ENCODE data around the gene GPRIN1. TPM values are rescaled to one million over a fixed set of nuclear protein-coding genes. Genes with fewer than 3 reads are reported as not detected.
"Not testable (repeated sequence)": the region's sequence is repeated elsewhere in the genome, so short reads cannot be mapped to it uniquely, and the experiment has no call there.

Gene GPRIN1
- total RNA-seq, 2 experiments from 2014 or later, result 2.5 to 2.6 TPM

- ChIA-PET CTCF (interaction anchor here (0.8 to 4.0 kb wide), 8 partner anchors 10 to 180 kb away, joined by 3 to 19 read pairs (median 3); partner anchors contain the start of gene CLTB), POLR2A (no interaction called here)
- H3K27ac Mint-ChIP-seq, result peak overlapping the region; percentile 66
Observed at GRCh38 chr5:176596689-176597416, 13.1 kb downstream of the GPRIN1 start.

GRCh38 chr5:176596069-176596644, 13.8 kb downstream of the GPRIN1 start:
- H3K27ac Mint-ChIP-seq, result peak overlapping the region; percentile 66
- ChIA-PET POLR2A (interaction anchor here (0.7 kb wide), 1 partner anchor 65 kb away, joined by 3 read pairs; no protein-coding TSS in a partner anchor), CTCF (interaction anchor here (0.8 to 4.0 kb wide), 10 partner anchors 11 to 179 kb away, joined by 3 to 19 read pairs (median 3); partner anchors contain the start of gene CLTB)
- peaks cover 9% of the 10 kb centered on the region for H3K4me1 Mint-ChIP-seq
- H3K27me3 Mint-ChIP-seq, result no peaks in the 10 kb centered on the region
- peak overlapping the region; percentile 64 for H3K4me3 Mint-ChIP-seq
- no peaks in the 10 kb centered on the region for H3K36me3 Mint-ChIP-seq (ENCODE audit: low read depth)
- DNase-seq, result no peak
- no peaks in the 10 kb centered on the region for H3K9me3 Mint-ChIP-seq

More at GRCh38 chr5:176596689-176597416, 13.1 kb downstream of the GPRIN1 start:
- Mint-ChIP-seq H3K4me1 (peaks cover 9% of the 10 kb centered on the region), H3K9me3 (no peaks in the 10 kb centered on the region), H3K27me3 (peaks cover 2% of the 10 kb centered on the region), H3K36me3 (ENCODE audit: low read depth) (no peaks in the 10 kb centered on the region), H3K4me3 (peak overlapping the region; percentile 64)
- peak; percentile 62 for DNase-seq

GRCh38 chr5:176595386-176595943, 14.5 kb downstream of the GPRIN1 start:
- CTCF ChIA-PET, result interaction anchor here (0.9 to 4.0 kb wide), 5 partner anchors 12 to 52 kb away, joined by 3 to 19 read pairs (median 3); no protein-coding TSS in a partner anchor
- Mint-ChIP-seq H3K36me3 (ENCODE audit: low read depth) (no peaks in the 10 kb centered on the region), H3K4me1 (peaks cover 9% of the 10 kb centered on the region), H3K27me3 (no peaks in the 10 kb centered on the region), H3K27ac (no peak overlapping the region), H3K9me3 (no peaks in the 10 kb centered on the region), H3K4me3 (no peak overlapping the region)
- POLR2A ChIA-PET, result interaction anchor here (0.7 kb wide), 1 partner anchor 64 kb away, joined by 3 read pairs; no protein-coding TSS in a partner anchor
- DNase-seq, result no peak

- H3K4me3 Mint-ChIP-seq, result no peak overlapping the region
- H3K9me3 Mint-ChIP-seq, result no peaks in the 10 kb centered on the region
- POLR2A ChIA-PET, result no interaction called here
Observed at GRCh38 chr5:176594554-176594953, 15.4 kb downstream of the GPRIN1 start.

DNA sequence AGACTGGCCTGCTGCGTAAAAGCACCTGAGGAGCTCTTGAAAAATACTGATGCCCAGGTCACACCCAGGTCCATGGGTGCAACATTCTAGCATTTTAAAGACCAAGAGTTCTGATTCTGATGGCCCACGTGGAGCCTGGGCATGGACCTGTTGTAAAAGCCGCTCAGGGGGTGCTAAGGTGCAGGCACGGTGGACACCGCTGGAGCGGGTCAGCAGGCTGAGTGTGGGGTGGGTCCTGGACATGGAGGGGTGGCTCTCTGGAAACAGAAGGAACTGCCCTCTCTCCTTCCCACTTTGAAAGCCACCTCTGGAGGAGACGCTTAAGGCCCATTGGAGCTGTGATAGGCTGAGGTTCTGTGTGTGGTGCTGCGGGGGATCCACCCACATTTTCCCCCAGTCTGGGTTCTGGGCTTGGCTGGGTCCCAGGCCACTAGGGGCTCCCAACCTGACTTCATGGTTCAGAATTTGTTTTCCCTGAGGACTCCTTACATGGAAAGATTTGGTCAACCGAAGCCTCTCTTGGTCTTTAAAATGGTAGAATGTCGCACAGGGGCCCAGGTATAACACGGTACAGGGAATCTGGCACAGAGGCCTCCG, 16.6 kb downstream of the GPRIN1 start:
- Mint-ChIP-seq H3K36me3 (ENCODE audit: low read depth) (no peaks in the 10 kb centered on the region), H3K27me3 (no peaks in the 10 kb centered on the region), H3K4me3 (no peak overlapping the region), H3K9me3 (no peaks in the 10 kb centered on the region), H3K27ac (no peak overlapping the region), H3K4me1 (peaks cover 9% of the 10 kb centered on the region)
- ChIA-PET POLR2A (no interaction called here), CTCF (no interaction called here)
- no peak for DNase-seq

More at GRCh38 chr5:176594554-176594953, 15.4 kb downstream of the GPRIN1 start:
- Mint-ChIP-seq H3K27ac (no peak overlapping the region), H3K4me1 (peaks cover 9% of the 10 kb centered on the region), H3K36me3 (ENCODE audit: low read depth) (no peaks in the 10 kb centered on the region), H3K27me3 (no peaks in the 10 kb centered on the region)
- no peak for DNase-seq
- CTCF ChIA-PET, result interaction anchor here (4.0 kb wide), 1 partner anchor 13 kb away, joined by 19 read pairs; no protein-coding TSS in a partner anchor

- POLR2A ChIA-PET, result no interaction called here
- Mint-ChIP-seq H3K27ac (no peak overlapping the region), H3K4me3 (no peak overlapping the region), H3K9me3 (peaks cover 2% of the 10 kb centered on the region), H3K36me3 (ENCODE audit: low read depth) (no peaks in the 10 kb centered on the region), H3K27me3 (no peaks in the 10 kb centered on the region), H3K4me1 (peaks cover 9% of the 10 kb centered on the region)
- DNase-seq, result no peak
- CTCF ChIA-PET, result no interaction called here
Observed at GRCh38 chr5:176592573-176592972, 17.4 kb downstream of the GPRIN1 start.

GRCh38 chr5:176591667-176592066, 18.3 kb downstream of the GPRIN1 start:
- POLR2A ChIA-PET; H3K27ac Mint-ChIP-seq; H3K9me3 Mint-ChIP-seq; H3K4me3 Mint-ChIP-seq; H3K4me1 Mint-ChIP-seq; DNase-seq; CTCF ChIA-PET; H3K27me3 Mint-ChIP-seq; H3K36me3 Mint-ChIP-seq (ENCODE audit: low read depth): not testable (repeated sequence)

DNA sequence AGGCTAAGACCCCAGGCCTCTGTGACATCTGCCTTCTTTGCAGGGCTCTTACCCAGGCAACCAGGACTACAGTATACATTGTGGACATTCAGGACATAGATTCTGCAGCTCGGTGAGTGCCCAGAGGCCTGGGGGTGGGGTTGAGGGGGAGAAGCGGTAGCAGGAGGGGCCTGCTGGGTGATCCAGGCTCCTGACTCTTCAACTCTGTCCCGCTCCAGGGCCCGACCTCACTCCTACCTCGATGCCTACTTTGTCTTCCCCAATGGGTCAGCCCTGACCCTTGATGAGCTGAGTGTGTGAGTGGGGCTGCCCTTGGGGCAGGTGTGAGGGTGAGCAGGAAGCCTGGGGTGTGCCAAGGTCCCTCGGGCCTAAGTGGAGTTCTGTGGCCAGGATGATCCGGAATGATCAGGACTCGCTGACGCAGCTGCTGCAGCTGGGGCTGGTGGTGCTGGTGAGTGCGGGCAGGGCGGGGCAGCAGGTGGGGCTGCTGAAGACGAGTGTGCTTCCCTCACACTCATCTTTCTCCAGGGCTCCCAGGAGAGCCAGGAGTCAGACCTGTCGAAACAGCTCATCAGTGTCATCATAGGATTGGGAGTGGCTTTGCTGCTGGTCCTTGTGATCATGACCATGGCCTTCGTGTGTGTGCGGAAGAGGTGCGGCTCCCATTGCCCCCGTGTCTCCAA, 19.8 kb downstream of the GPRIN1 start:
- H3K36me3 Mint-ChIP-seq (ENCODE audit: low read depth), result no peaks in the 10 kb centered on the region
- DNase-seq, result no peak
- H3K4me1 Mint-ChIP-seq, result no peaks in the 10 kb centered on the region
- H3K4me3 Mint-ChIP-seq, result no peak overlapping the region
- no peaks in the 10 kb centered on the region for H3K27me3 Mint-ChIP-seq
- CTCF ChIA-PET, result interaction anchor here (0.7 kb wide), 1 partner anchor 198 kb away, joined by 3 read pairs; no protein-coding TSS in a partner anchor
- POLR2A ChIA-PET, result no interaction called here
- H3K9me3 Mint-ChIP-seq, result peaks cover 10% of the 10 kb centered on the region
- no peak overlapping the region for H3K27ac Mint-ChIP-seq

GRCh38 chr5:176589039-176589769, 20.8 kb downstream of the GPRIN1 start:
- DNase-seq, result no peak
- H3K9me3 Mint-ChIP-seq, result peaks cover 11% of the 10 kb centered on the region
- no peaks in the 10 kb centered on the region for H3K27me3 Mint-ChIP-seq
- no peaks in the 10 kb centered on the region for H3K36me3 Mint-ChIP-seq (ENCODE audit: low read depth)
- ChIA-PET POLR2A (no interaction called here), CTCF (interaction anchor here (0.7 kb wide), 1 partner anchor 199 kb away, joined by 3 read pairs; no protein-coding TSS in a partner anchor)
- H3K4me3 Mint-ChIP-seq, result no peak overlapping the region
- H3K4me1 Mint-ChIP-seq, result no peaks in the 10 kb centered on the region
- H3K27ac Mint-ChIP-seq, result no peak overlapping the region

- ChIA-PET CTCF (interaction anchor here (0.5 to 1.5 kb wide), 2 partner anchors 21 to 298 kb away, joined by 3 read pairs; no protein-coding TSS in a partner anchor), POLR2A (no interaction called here)
- no peaks in the 10 kb centered on the region for H3K27me3 Mint-ChIP-seq
- no peaks in the 10 kb centered on the region for H3K4me1 Mint-ChIP-seq
- H3K4me3 Mint-ChIP-seq, result no peak overlapping the region
- H3K27ac Mint-ChIP-seq, result no peak overlapping the region
- H3K9me3 Mint-ChIP-seq, result peaks cover 11% of the 10 kb centered on the region
- no peaks in the 10 kb centered on the region for H3K36me3 Mint-ChIP-seq (ENCODE audit: low read depth)
- no peak for DNase-seq
Observed at GRCh38 chr5:176588297-176588696, 21.7 kb downstream of the GPRIN1 start.

DNA sequence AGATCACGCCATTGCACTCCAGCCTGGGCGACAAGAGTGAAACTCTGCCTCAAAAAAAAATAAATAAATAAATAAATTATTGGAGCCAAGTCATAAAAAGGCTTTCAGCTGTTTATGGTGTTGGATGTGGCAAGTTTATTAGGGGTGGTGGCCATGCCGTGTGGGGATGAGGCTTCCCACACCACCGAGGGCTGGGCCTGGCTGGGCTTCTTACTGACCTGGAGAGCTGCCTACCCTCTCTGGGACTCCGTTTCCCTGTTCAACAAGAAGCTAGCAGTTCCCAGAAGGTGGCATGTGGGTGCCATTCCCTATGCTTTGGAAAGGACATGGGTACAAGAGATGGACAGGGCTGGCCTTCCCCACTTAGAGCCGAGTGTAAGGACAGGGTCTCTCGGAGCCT, 22.6 kb downstream of the GPRIN1 start:
- peaks cover 11% of the 10 kb centered on the region for H3K9me3 Mint-ChIP-seq

GRCh38 chr5:176583076-176583475, 26.9 kb downstream of the GPRIN1 start:
- Mint-ChIP-seq H3K9me3 (peaks cover 9% of the 10 kb centered on the region), H3K27ac (no peak overlapping the region), H3K4me1 (no peaks in the 10 kb centered on the region), H3K36me3 (ENCODE audit: low read depth) (no peaks in the 10 kb centered on the region), H3K27me3 (no peaks in the 10 kb centered on the region), H3K4me3 (no peak overlapping the region)
- no peak for DNase-seq
- ChIA-PET POLR2A (no interaction called here), CTCF (interaction anchor here (0.6 to 1.7 kb wide), 3 partner anchors 13 to 174 kb away, joined by 3 to 5 read pairs (median 3); no protein-coding TSS in a partner anchor)

More for the DNA sequence above, 22.6 kb downstream of the GPRIN1 start:
- DNase-seq, result no peak
- ChIA-PET POLR2A (interaction anchor here (0.6 kb wide), 1 partner anchor 34 kb away, joined by 3 read pairs; no protein-coding TSS in a partner anchor), CTCF (interaction anchor here (0.6 to 1.5 kb wide), 3 partner anchors 22 to 825 kb away, joined by 3 read pairs; no protein-coding TSS in a partner anchor)
- Mint-ChIP-seq H3K4me1 (no peaks in the 10 kb centered on the region), H3K27ac (no peak overlapping the region), H3K4me3 (no peak overlapping the region), H3K27me3 (no peaks in the 10 kb centered on the region), H3K36me3 (ENCODE audit: low read depth) (no peaks in the 10 kb centered on the region)
